Neural progenitor cell (in vitro differentiated cells): ENCODE data around the gene KIAA1217. TPM values are rescaled to one million over a fixed set of nuclear protein-coding genes. Genes with fewer than 3 reads are reported as not detected.

Experiments used
- DNase-seq: peaks from one replicate; pipeline ENCODE4 v3.0.0-alpha.2; 2016; ENCODE audit warnings: low spot score
- H2AFZ ChIP-seq: fragments of 200-600 bp; sonication (generic); replicated peaks from 2 replicates; pipeline ENCODE4 v1.6.1; 2016; ENCODE audit warnings: antibody characterized with exemption
- H3F3A ChIP-seq: fragments of 200-600 bp; sonication (generic); 2 replicates; pipeline ENCODE4 v1.6.1; 2016; ENCODE audit warnings: antibody characterized with exemption, low read depth
- H3K27ac ChIP-seq: fragments of 200-600 bp; sonication (generic); 2 replicates; pipeline ENCODE4 v1.5.1; 2016; ENCODE audit warnings: mild to moderate bottlenecking
- H3K27me3 ChIP-seq: fragments of 200-600 bp; sonication (generic); 2 replicates; pipeline ENCODE4 v1.6.1; 2016; ENCODE audit warnings: mild to moderate bottlenecking, moderate library complexity
- H3K36me3 ChIP-seq: fragments of 200-600 bp; sonication (generic); 2 replicates; pipeline ENCODE4 v1.5.1; 2016
- H3K4me1 ChIP-seq: fragments of 200-600 bp; sonication (generic); 2 replicates; pipeline ENCODE4 v1.6.1; 2016; ENCODE audit warnings: mixed run types
- H3K4me2 ChIP-seq: fragments of 200-600 bp; sonication (generic); 2 replicates; pipeline ENCODE4 v1.6.1; 2016
- H3K4me3 ChIP-seq: fragments of 200-600 bp; sonication (generic); 2 replicates; pipeline ENCODE4 v1.5.1; 2016
- H3K79me2 ChIP-seq: fragments of 200-600 bp; sonication (generic); 2 replicates; pipeline ENCODE4 v1.6.1; 2016; ENCODE audit warnings: low read depth
- H3K9ac ChIP-seq: fragments of 200-600 bp; sonication (generic); 2 replicates; pipeline ENCODE4 v1.6.1; 2016
- H3K9me3 ChIP-seq: fragments of 200-600 bp; sonication (generic); 2 replicates; pipeline ENCODE4 v1.5.1; 2016; ENCODE audit warnings: low read depth
- H4K20me1 ChIP-seq: fragments of 200-600 bp; sonication (generic); 2 replicates; pipeline ENCODE4 v1.6.1; 2016; ENCODE audit warnings: low read depth
- H3K27ac Mint-ChIP-seq: 3 replicates; pipeline ENCODE4 v1.8.0; 2021; ENCODE audit warnings: mixed read lengths
- H3K27me3 Mint-ChIP-seq: 2 replicates; pipeline ENCODE4 v1.8.0; 2022; ENCODE audit warnings: low read depth, mild to moderate bottlenecking, inconsistent platforms, moderate library complexity, mixed read lengths; ENCODE audit not compliant: insufficient read depth
- H3K36me3 Mint-ChIP-seq: 3 replicates; pipeline ENCODE4 v1.8.0; 2021; ENCODE audit warnings: mixed read lengths
- H3K4me1 Mint-ChIP-seq: 3 replicates; pipeline ENCODE4 v1.8.0; 2021; ENCODE audit warnings: mixed read lengths
- H3K4me3 Mint-ChIP-seq: 3 replicates; pipeline ENCODE4 v1.8.0; 2021; ENCODE audit warnings: mild to moderate bottlenecking, moderate library complexity, mixed read lengths
- H3K9me3 Mint-ChIP-seq: 3 replicates; pipeline ENCODE4 v1.8.0; 2020; ENCODE audit warnings: mixed read lengths
- CTCF ChIP-seq: fragments of 200-600 bp; sonication (generic); IDR thresholded peaks from 2 replicates; pipeline ENCODE4 v1.5.1; 2017; ENCODE audit warnings: antibody characterized with exemption, mild to moderate bottlenecking
- EZH2 ChIP-seq: fragments of 200-600 bp; sonication (generic); IDR thresholded peaks from 2 replicates; pipeline ENCODE4 v1.6.1; 2017; ENCODE audit warnings: antibody characterized with exemption, mild to moderate bottlenecking, moderate library complexity
- EZH2phosphoT487 ChIP-seq: fragments of 200-600 bp; sonication (generic); IDR thresholded peaks from 2 replicates; pipeline ENCODE4 v1.6.1; 2017; ENCODE audit warnings: antibody characterized with exemption
- total RNA-seq: library from RNA; depleted of rRNA; stranded (reverse); fragments of >200 nt; gene quantifications from 2 replicates; pipeline ENCODE4 v1.2.3, GENCODE V29; 2015; ENCODE audit warnings: low replicate concordance

The KIAA1217 gene
- total RNA-seq, 1 donor from 2014 or later = 13.1 TPM

- H3K27me3 Mint-ChIP-seq = peaks cover 10% of the 10 kb centered on the region
- TF ChIP-seq EZH2 = no peak
- TF ChIP-seq EZH2phosphoT487 = no peak
- TF ChIP-seq CTCF = no peak
- H3K4me3 Mint-ChIP-seq = no peak overlapping the region
- no peak overlapping the region for H3K27ac ChIP-seq
- H3K79me2 ChIP-seq = no peaks in the 10 kb centered on the region
- H4K20me1 ChIP-seq = peaks cover 1% of the 10 kb centered on the region
- H3K4me2 ChIP-seq = no peak overlapping the region
- peaks cover 12% of the 10 kb centered on the region for H3K4me1 ChIP-seq
- DNase-seq = no peak
- H3K4me1 Mint-ChIP-seq = peaks cover 15% of the 10 kb centered on the region
- peaks cover 14% of the 10 kb centered on the region for H3K36me3 Mint-ChIP-seq
- H3K4me3 ChIP-seq = no peak overlapping the region
- H3K27me3 ChIP-seq = no peaks in the 10 kb centered on the region
- H2AFZ ChIP-seq = no peak overlapping the region
- H3K27ac Mint-ChIP-seq = no peak overlapping the region
- H3F3A ChIP-seq = peaks cover 7% of the 10 kb centered on the region
- no peaks in the 10 kb centered on the region for H3K9me3 ChIP-seq
- H3K9ac ChIP-seq = no peak overlapping the region
- no peaks in the 10 kb centered on the region for H3K36me3 ChIP-seq
- peaks cover 4% of the 10 kb centered on the region for H3K9me3 Mint-ChIP-seq
These were observed 104.3 kb downstream of the KIAA1217 start for GRCh38 chr10:24313283-24313682.

GRCh38 chr10:24315211-24315610 lies 106.3 kb downstream of the KIAA1217 start:
- no peak for TF ChIP-seq EZH2
- TF ChIP-seq EZH2phosphoT487 = no peak
- TF ChIP-seq CTCF = no peak
- H3K36me3 Mint-ChIP-seq = peaks cover 14% of the 10 kb centered on the region
- H3K9me3 Mint-ChIP-seq = peaks cover under 1% of the 10 kb centered on the region
- H3K79me2 ChIP-seq = no peaks in the 10 kb centered on the region
- H4K20me1 ChIP-seq = peaks cover 16% of the 10 kb centered on the region
- H3K9ac ChIP-seq = no peak overlapping the region
- no peaks in the 10 kb centered on the region for H3K36me3 ChIP-seq
- H3K27ac Mint-ChIP-seq = no peak overlapping the region
- H3K4me1 ChIP-seq = peaks cover 8% of the 10 kb centered on the region
- H3K27me3 Mint-ChIP-seq = peaks cover 10% of the 10 kb centered on the region
- H3K27ac ChIP-seq = no peak overlapping the region
- no peaks in the 10 kb centered on the region for H3K27me3 ChIP-seq
- H3K9me3 ChIP-seq = no peaks in the 10 kb centered on the region
- H3K4me3 Mint-ChIP-seq = no peak overlapping the region
- no peak overlapping the region for H3K4me2 ChIP-seq
- H3K4me1 Mint-ChIP-seq = peaks cover 14% of the 10 kb centered on the region
- no peak overlapping the region for H3K4me3 ChIP-seq
- peaks cover 6% of the 10 kb centered on the region for H3F3A ChIP-seq
- DNase-seq = no peak
- no peak overlapping the region for H2AFZ ChIP-seq

GRCh38 chr10:24318517-24318916 lies 109.6 kb downstream of the KIAA1217 start:
- no peaks in the 10 kb centered on the region for H3K79me2 ChIP-seq
- H3K9ac ChIP-seq = no peak overlapping the region
- no peaks in the 10 kb centered on the region for H3K27me3 ChIP-seq
- no peak overlapping the region for H3K4me3 Mint-ChIP-seq
- peaks cover 3% of the 10 kb centered on the region for H3K4me1 Mint-ChIP-seq
- no peak for DNase-seq
- H3K27me3 Mint-ChIP-seq = no peaks in the 10 kb centered on the region
- no peak overlapping the region for H2AFZ ChIP-seq
- H3F3A ChIP-seq = no peaks in the 10 kb centered on the region
- no peaks in the 10 kb centered on the region for H3K36me3 ChIP-seq
- no peak overlapping the region for H3K4me3 ChIP-seq
- H3K27ac ChIP-seq = no peak overlapping the region
- H3K27ac Mint-ChIP-seq = no peak overlapping the region
- no peaks in the 10 kb centered on the region for H3K9me3 Mint-ChIP-seq
- H3K4me2 ChIP-seq = no peak overlapping the region
- H3K4me1 ChIP-seq = no peaks in the 10 kb centered on the region
- H3K36me3 Mint-ChIP-seq = peaks cover 7% of the 10 kb centered on the region
- no peak for TF ChIP-seq EZH2
- TF ChIP-seq EZH2phosphoT487 = no peak
- TF ChIP-seq CTCF = no peak
- no peaks in the 10 kb centered on the region for H3K9me3 ChIP-seq
- peaks cover 16% of the 10 kb centered on the region for H4K20me1 ChIP-seq
